Thyroid gland (tissue), 4 donors: ENCODE data around the gene M6PR. TPM values are rescaled to one million over a fixed set of nuclear protein-coding genes. Genes with fewer than 3 reads are reported as not detected.
A peak's percentile ranks its signal among the peaks of the same experiment; 100 is the strongest.

Experiments used
- DNase-seq, 2 donors: peaks; one replicate each; pipeline ENCODE4 v3.0.0-alpha.2; 2019
- H3K27ac ChIP-seq, 3 donors: fragments of 200-600 bp; sonication (generic); 1 replicate in 2 of 3; 2 replicates in 1 of 3; pipeline ENCODE4 v1.5.1; 2016 to 2019; ENCODE audit warnings: mild to moderate bottlenecking in 1 of 3, moderate library complexity in 1 of 3
- H3K27me3 ChIP-seq: fragments of 200-600 bp; sonication (generic); one replicate; pipeline ENCODE4 v1.5.1; 2019
- H3K36me3 ChIP-seq, 2 donors: fragments of 200-600 bp; sonication (generic); one replicate each; pipeline ENCODE4 v1.5.1; 2016 to 2019
- H3K4me1 ChIP-seq, 2 donors: fragments of 200-600 bp; sonication (generic); one replicate each; pipeline ENCODE4 v1.5.1; 2017 to 2019
- H3K4me3 ChIP-seq, 3 donors: fragments of 200-600 bp; sonication (generic); replicated peaks in 1 of 3; 1 replicate in 2 of 3; 2 replicates in 1 of 3; pipeline ENCODE4 v1.5.1; 2016; ENCODE audit warnings: mild to moderate bottlenecking in 1 of 3
- H3K9me3 ChIP-seq: fragments of 200-600 bp; sonication (generic); one replicate; pipeline ENCODE4 v1.5.1; 2017
- CTCF ChIP-seq, 6 experiments: fragments of 200-600 bp in 3 of 6; fragments of 450-650 bp in 3 of 6; sonication (generic) in 3 of 6; IDR thresholded peaks; one replicate each; pipeline ENCODE4 v1.5.1; 2016 to 2019; ENCODE audit warnings: antibody characterized with exemption in 6 of 6, mild to moderate bottlenecking in 2 of 6, inconsistent platforms in 1 of 6, moderate library complexity in 1 of 6
- POLR2A ChIP-seq, 2 donors: fragments of 450-650 bp; IDR thresholded peaks; one replicate each; pipeline ENCODE4 v1.6.1; 2017; ENCODE audit warnings: antibody characterized with exemption in 2 of 2, mild to moderate bottlenecking in 2 of 2, moderate library complexity in 1 of 2
- WGBS, 2 donors: methylation state at CpG; one replicate each; pipeline ENCODE4 v1.1.5; 2017; 5-methylcytosine and 5-hydroxymethylcytosine counted together
- intact Hi-C: fragments of 100-400 bp; cut with DNase I; formaldehyde crosslinking; loops from one replicate; pipeline ENCODE4 v1.15.1; 2023
- total RNA-seq, 4 donors: library from RNA; depleted of rRNA; stranded (reverse); fragments of >200 nt; gene quantifications; one replicate each; pipeline ENCODE4 v1.2.3, GENCODE V29; 2016

M6PR gene
- total RNA-seq: 100 to 1,000 TPM; 112 to 158 (median 136) TPM

- peaks cover 9 to 14% of the 10 kb centered on the region in 2 donors for H3K4me1 ChIP-seq
- peak within 1 kb of the TSS; percentile 65 to 74 (median 70) for H3K4me3 ChIP-seq
- TF ChIP-seq POLR2A (IDR thresholded peaks at IDR 0.05) (peak in 1 of 2 donors; percentile 74), CTCF (IDR thresholded peaks at IDR 0.05) (peak in 4 of 6 experiments; percentile 29 to 46 (median 44))
- no peaks in the 10 kb centered on the region for H3K9me3 ChIP-seq
- intact Hi-C loops: loop anchor here (10.0 kb wide), 1 partner anchor 85 kb away; no protein-coding TSS in a partner anchor
- H3K27me3 ChIP-seq: no peaks in the 10 kb centered on the region
- peak within 1 kb of the TSS; percentile 97 to 99 (median 99) for H3K27ac ChIP-seq
- peak; percentile 93 to 95 for DNase-seq
- H3K36me3 ChIP-seq: peaks cover 0 to 11% of the 10 kb centered on the region in 2 donors
- WGBS, 2 donors: 0 to 1% methylated on average over 50 to 61 of the region's 66 CpGs
Measured at GRCh38 chr12:8949342-8950220, at the start of gene M6PR. M6PR (minus strand) TSS chr12:8949645; CDS start chr12:8946404, 3,241 bp downstream.

- H3K36me3 ChIP-seq: no peaks in the 10 kb centered on the region
- TF ChIP-seq POLR2A (IDR thresholded peaks at IDR 0.05) (no peak), CTCF (IDR thresholded peaks at IDR 0.05) (no peak)
- intact Hi-C loops: no loop called here
- WGBS, 2 donors: 84 to 90% methylated on average over 5 of the region's 5 CpGs
- no peaks in the 10 kb centered on the region for H3K27me3 ChIP-seq
- H3K4me1 ChIP-seq: no peaks in the 10 kb centered on the region
- no peak overlapping the region for H3K27ac ChIP-seq
- DNase-seq: no peak
- no peaks in the 10 kb centered on the region for H3K9me3 ChIP-seq
- H3K4me3 ChIP-seq: no peak overlapping the region
Measured at GRCh38 chr12:8996682-8997405, 47.4 kb upstream of the M6PR start.

GRCh38 chr12:8995021-8995775, 45.8 kb upstream of the M6PR start:
- intact Hi-C loops: no loop called here
- TF ChIP-seq POLR2A (IDR thresholded peaks at IDR 0.05) (no peak), CTCF (IDR thresholded peaks at IDR 0.05) (no peak)

GRCh38 chr12:8993827-8994226, 44.4 kb upstream of the M6PR start:
- intact Hi-C loops: no loop called here
- no peak for DNase-seq
- WGBS, 2 donors: 80 to 82% methylated on average over 3 of the region's 3 CpGs
- no peaks in the 10 kb centered on the region for H3K4me1 ChIP-seq
- no peaks in the 10 kb centered on the region for H3K9me3 ChIP-seq
- no peak overlapping the region for H3K27ac ChIP-seq
- no peaks in the 10 kb centered on the region for H3K27me3 ChIP-seq
- no peaks in the 10 kb centered on the region for H3K36me3 ChIP-seq
- no peak overlapping the region for H3K4me3 ChIP-seq
- TF ChIP-seq POLR2A (IDR thresholded peaks at IDR 0.05) (no peak), CTCF (IDR thresholded peaks at IDR 0.05) (no peak)

More at GRCh38 chr12:8995021-8995775, 45.8 kb upstream of the M6PR start:
- DNase-seq: no peak
- Histone ChIP-seq H3K36me3 (no peaks in the 10 kb centered on the region), H3K9me3 (no peaks in the 10 kb centered on the region), H3K4me3 (no peak overlapping the region), H3K4me1 (no peaks in the 10 kb centered on the region), H3K27ac (no peak overlapping the region), H3K27me3 (no peaks in the 10 kb centered on the region)
- WGBS, 2 donors: 88% methylated on average over 4 of the region's 4 CpGs
